K562 (cell line): ENCODE measurements around the gene PARP1. TPM values are rescaled to one million over a fixed set of nuclear protein-coding genes. Genes with fewer than 3 reads are reported as not detected.
A peak's percentile ranks its signal among the peaks of the same experiment; 100 is the strongest.

Experiments used
- DEAF1 ChIP-seq: fragments of 450-650 bp; formaldehyde crosslinking; IDR thresholded peaks from 2 replicates; pipeline ENCODE4 v1.4.0; 2020; ENCODE audit warnings: mild to moderate bottlenecking, moderate library complexity
- FOXP4 ChIP-seq: sonication (generic); formaldehyde crosslinking; IDR thresholded peaks from 2 replicates; pipeline ENCODE4 v1.8.0; 2022; ENCODE audit warnings: mild to moderate bottlenecking, missing genetic modification reagents, borderline replicate concordance
- HDAC1 ChIP-seq, 2 experiments: fragments of 450-650 bp; IDR thresholded peaks; 2 replicates each; pipeline ENCODE4 v1.6.1; 2016 to 2017; ENCODE audit warnings: inconsistent platforms in 1 of 2, mild to moderate bottlenecking in 1 of 2, moderate library complexity in 1 of 2
- PBX2 ChIP-seq, 2 experiments: IDR thresholded peaks in 1 of 2; conservative IDR thresholded peaks in 1 of 2; 2 replicates each; pipeline ENCODE4 v1.6.1; 2016; ENCODE audit warnings: low read depth in 2 of 2, mild to moderate bottlenecking in 1 of 2, missing compliant biosample characterization in 1 of 2, missing genetic modification characterization in 1 of 2, moderate library complexity in 1 of 2
- PHF8 ChIP-seq: fragments of 200-600 bp; sonication (generic); IDR thresholded peaks from 2 replicates; pipeline ENCODE4 v1.6.1; 2012; ENCODE audit warnings: mixed run types, mild to moderate bottlenecking, inconsistent platforms, low read length, moderate library complexity, borderline replicate concordance
- REST ChIP-seq, 2 experiments: fragments of 450-650 bp; formaldehyde crosslinking in 1 of 2; IDR thresholded peaks; 2 replicates each; pipeline versions ENCODE4 v1.4.0 to v1.6.1; 2014 to 2020; ENCODE audit warnings: mild to moderate bottlenecking in 2 of 2, borderline replicate concordance in 1 of 2, low read depth in 1 of 2
- SMC3 ChIP-seq: conservative IDR thresholded peaks from 2 replicates; pipeline ENCODE4 v1.6.1; 2011; ENCODE audit warnings: low read depth, low read length, improper control_type of control experiment; ENCODE audit not compliant: insufficient read depth
- STAT5B ChIP-seq: fragments of 250-450 bp; sonication (Bioruptor Pico); IDR thresholded peaks from 2 replicates; pipeline ENCODE4 v1.8.0; 2021; ENCODE audit warnings: mild to moderate bottlenecking, inconsistent platforms
- ZBTB17 ChIP-seq: fragments of 450-650 bp; formaldehyde crosslinking; IDR thresholded peaks from 2 replicates; pipeline ENCODE4 v1.4.0; 2020; ENCODE audit warnings: mild to moderate bottlenecking
- polyA plus RNA-seq, 8 experiments: library from polyadenylated mRNA; depleted of rRNA in 4 of 8; stranded (reverse) in 5 of 8; unstranded in 3 of 8; fragments of >200 nt; fragmentation: Nextera tagmentation in 2 of 8; fragmentation: Illumina TruSeq in 1 of 8; extraction: Ambion mirVana in 2 of 8; extraction: Trizol in 1 of 8; gene quantifications; 2 replicates each; pipeline versions ENCODE4 v1.2.1 to v1.2.3, GENCODE V29; 2011 to 2014; ENCODE audit warnings: inconsistent platforms in 1 of 8, missing spikeins in 1 of 8
- total RNA-seq, 7 experiments: library from RNA; depleted of rRNA in 6 of 7; stranded (reverse); fragments of >200 nt in 6 of 7; fragmentation: Illumina TruSeq in 2 of 7; extraction: Trizol in 2 of 7; gene quantifications; 2 replicates each; pipeline versions ENCODE4 v1.2.1 to v1.2.3, GENCODE V29; 2011 to 2021; ENCODE audit warnings: low replicate concordance in 1 of 7

The PARP1 gene
- total and polyA plus RNA-seq, 9 of the 15 experiments (the other 6 are each of a cell fraction or from before 2014, with no cell fraction given) = 121 to 306 (median 250) TPM

GRCh38 chr1:226424221-226425003, 16.5 kb upstream of the PARP1 start (continued):
- 0 out of 2 replicates have a peak, but pooled peaks have one; percentile 21 for TF ChIP-seq ZBTB17 (CRISPR knock-in tag)
- TF ChIP-seq DEAF1 (CRISPR knock-in tag) = peak; percentile 63
- no peak for TF ChIP-seq STAT5B (CRISPR knock-in tag)
- TF ChIP-seq SMC3 = 0 out of 2 replicates have a peak, but pooled peaks have one; percentile 24
- TF ChIP-seq HDAC1 (IDR thresholded peaks at IDR 0.05) = no peak
- no peak for TF ChIP-seq PBX2 (CRISPR knock-in tag; IDR thresholded peaks at IDR 0.05; ENCODE audit: low read depth)
- TF ChIP-seq PBX2 (tag; conservative IDR thresholded peaks at IDR 0.05; ENCODE audit: low read depth) = peak; percentile 70
- no peak for TF ChIP-seq PHF8
- no peak for TF ChIP-seq FOXP4 (CRISPR knock-in tag)
- TF ChIP-seq REST (IDR thresholded peaks at IDR 0.05; ENCODE audit: borderline replicate concordance) = peak; percentile 55; the same call in 1 of the 2 replicates
- TF ChIP-seq REST (CRISPR knock-in tag; IDR thresholded peaks at IDR 0.05; ENCODE audit: low read depth) = no peak
